Measurements from ENCODE around the gene PAK1IP1.

DNA sequence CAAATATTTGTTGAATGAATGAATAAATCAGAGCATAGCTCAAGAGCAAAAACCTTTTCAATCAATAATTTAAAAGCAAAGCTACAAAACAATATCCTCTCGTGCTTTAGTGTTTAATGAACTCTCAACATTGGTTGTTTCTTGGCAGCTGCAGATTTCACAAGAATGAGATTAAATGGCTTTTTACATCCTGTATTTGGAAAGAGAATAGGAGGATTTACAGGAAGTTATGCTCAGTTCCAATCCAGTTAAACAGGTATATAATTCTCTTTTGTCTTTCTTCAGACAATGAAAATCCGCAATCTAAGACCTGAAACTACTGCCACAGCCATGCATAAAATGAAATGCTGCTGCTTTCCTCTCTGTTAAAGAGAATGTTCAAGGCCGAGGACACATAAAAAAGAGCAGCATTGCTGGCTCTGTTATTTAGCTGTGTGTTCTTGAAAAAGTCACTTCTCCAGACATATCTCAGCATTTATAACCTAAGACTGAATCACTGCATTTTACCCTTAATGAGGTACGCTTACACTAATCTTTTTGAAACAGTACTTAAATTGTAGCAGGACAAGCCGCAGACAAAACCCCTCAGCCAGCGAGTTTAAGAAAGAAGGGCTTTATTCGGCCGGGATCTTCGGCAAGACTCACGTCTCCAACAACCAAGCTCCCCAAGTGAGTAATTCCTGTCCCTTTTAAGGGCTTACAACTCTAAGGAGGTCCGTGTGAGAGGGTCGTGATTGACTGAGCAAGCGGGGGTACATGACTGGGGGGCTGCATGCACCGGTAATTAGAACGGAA lies 3.9 kb upstream of the PAK1IP1 start:
- TF ChIP-seq YY1 (IDR thresholded peaks at IDR 0.05; ENCODE audit: low read depth): no peak
- TF ChIP-seq POLR2AphosphoS5 (IDR thresholded peaks at IDR 0.05; ENCODE audit: low read depth, low read length): no peak
- TF ChIP-seq, protein P1, sequence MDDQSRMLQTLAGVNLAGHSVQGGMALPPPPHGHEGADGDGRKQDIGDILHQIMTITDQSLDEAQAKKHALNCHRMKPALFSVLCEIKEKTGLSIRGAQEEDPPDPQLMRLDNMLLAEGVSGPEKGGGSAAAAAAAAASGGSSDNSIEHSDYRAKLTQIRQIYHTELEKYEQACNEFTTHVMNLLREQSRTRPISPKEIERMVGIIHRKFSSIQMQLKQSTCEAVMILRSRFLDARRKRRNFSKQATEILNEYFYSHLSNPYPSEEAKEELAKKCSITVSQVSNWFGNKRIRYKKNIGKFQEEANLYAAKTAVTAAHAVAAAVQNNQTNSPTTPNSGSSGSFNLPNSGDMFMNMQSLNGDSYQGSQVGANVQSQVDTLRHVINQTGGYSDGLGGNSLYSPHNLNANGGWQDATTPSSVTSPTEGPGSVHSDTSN (IDR thresholded peaks at IDR 0.05): no peak
- TF ChIP-seq JUND (IDR thresholded peaks at IDR 0.05): no peak
- TF ChIP-seq, protein P2, sequence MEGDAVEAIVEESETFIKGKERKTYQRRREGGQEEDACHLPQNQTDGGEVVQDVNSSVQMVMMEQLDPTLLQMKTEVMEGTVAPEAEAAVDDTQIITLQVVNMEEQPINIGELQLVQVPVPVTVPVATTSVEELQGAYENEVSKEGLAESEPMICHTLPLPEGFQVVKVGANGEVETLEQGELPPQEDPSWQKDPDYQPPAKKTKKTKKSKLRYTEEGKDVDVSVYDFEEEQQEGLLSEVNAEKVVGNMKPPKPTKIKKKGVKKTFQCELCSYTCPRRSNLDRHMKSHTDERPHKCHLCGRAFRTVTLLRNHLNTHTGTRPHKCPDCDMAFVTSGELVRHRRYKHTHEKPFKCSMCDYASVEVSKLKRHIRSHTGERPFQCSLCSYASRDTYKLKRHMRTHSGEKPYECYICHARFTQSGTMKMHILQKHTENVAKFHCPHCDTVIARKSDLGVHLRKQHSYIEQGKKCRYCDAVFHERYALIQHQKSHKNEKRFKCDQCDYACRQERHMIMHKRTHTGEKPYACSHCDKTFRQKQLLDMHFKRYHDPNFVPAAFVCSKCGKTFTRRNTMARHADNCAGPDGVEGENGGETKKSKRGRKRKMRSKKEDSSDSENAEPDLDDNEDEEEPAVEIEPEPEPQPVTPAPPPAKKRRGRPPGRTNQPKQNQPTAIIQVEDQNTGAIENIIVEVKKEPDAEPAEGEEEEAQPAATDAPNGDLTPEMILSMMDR (IDR thresholded peaks at IDR 0.05): no peak
